ENCODE data around the gene MB21D2. TPM values are rescaled to one million over a fixed set of nuclear protein-coding genes. Genes with fewer than 3 reads are reported as not detected.

MB21D2 gene
- total and polyA plus RNA-seq, 9 donors = 4.5 to 13.9 (median 6.0) TPM

DNA sequence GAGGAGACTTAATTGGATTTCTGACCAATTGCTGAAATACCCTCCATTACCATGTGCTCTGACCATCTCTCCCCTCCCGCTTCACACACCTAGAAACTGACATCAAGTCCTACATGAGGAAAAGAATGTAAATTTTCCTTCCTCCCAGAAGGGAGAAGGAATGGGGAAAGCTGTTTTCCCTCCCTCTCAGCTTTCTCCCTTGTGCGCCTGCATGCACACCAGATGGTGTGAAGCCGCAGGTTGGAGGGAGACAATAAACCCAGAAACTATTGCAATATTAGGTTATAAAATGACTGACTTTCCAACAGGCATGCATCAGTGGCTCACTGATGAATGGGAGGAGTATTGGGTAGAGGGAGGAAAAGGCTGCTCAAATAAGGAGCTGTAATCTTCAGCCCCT, 50.9 kb downstream of the MB21D2 start:
- Histone ChIP-seq H3K27me3 (no peaks in the 10 kb centered on the region), H3K9me3 (no peaks in the 10 kb centered on the region), H3K4me3 (no peak overlapping the region), H3K27ac (no peak overlapping the region), H3K36me3 (no peaks in the 10 kb centered on the region), H3K4me1 (ENCODE audit: insufficient read depth) (peaks cover 7% of the 10 kb centered on the region)
- TF ChIP-seq POLR2A (IDR thresholded peaks at IDR 0.05) (no peak), EP300 (IDR thresholded peaks at IDR 0.05) (no peak)
- TF ChIP-seq, protein P1, sequence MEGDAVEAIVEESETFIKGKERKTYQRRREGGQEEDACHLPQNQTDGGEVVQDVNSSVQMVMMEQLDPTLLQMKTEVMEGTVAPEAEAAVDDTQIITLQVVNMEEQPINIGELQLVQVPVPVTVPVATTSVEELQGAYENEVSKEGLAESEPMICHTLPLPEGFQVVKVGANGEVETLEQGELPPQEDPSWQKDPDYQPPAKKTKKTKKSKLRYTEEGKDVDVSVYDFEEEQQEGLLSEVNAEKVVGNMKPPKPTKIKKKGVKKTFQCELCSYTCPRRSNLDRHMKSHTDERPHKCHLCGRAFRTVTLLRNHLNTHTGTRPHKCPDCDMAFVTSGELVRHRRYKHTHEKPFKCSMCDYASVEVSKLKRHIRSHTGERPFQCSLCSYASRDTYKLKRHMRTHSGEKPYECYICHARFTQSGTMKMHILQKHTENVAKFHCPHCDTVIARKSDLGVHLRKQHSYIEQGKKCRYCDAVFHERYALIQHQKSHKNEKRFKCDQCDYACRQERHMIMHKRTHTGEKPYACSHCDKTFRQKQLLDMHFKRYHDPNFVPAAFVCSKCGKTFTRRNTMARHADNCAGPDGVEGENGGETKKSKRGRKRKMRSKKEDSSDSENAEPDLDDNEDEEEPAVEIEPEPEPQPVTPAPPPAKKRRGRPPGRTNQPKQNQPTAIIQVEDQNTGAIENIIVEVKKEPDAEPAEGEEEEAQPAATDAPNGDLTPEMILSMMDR (IDR thresholded peaks at IDR 0.05) = no peak
- WGBS, 3 donors = 96 to 99% (median 98%) methylated on average over 3 of the region's 3 CpGs
- no peak for DNase-seq
- intact Hi-C loops (cut with DNase I) = no loop called here

DNA sequence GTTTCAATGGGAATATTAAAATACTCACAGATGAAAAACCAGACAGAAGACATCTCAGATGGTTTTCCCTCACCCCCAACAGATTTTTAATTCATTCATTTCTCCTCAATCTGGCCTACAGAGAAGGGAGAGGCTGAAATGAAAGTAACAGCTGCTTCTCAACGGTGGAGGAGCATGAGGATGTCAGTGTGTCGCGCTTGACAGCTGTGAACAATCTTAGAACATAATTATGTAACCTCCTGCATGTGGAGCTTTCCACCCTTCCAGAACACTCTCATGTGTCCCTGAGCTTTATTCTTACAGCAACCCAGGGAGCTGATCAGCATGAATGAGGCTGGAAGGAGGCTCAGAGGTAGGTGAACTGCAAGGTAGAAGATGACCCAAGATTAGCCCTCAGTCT, 52.7 kb downstream of the MB21D2 start:
- peak in 1 of 5 donors; percentile 30 for DNase-seq

DNA sequence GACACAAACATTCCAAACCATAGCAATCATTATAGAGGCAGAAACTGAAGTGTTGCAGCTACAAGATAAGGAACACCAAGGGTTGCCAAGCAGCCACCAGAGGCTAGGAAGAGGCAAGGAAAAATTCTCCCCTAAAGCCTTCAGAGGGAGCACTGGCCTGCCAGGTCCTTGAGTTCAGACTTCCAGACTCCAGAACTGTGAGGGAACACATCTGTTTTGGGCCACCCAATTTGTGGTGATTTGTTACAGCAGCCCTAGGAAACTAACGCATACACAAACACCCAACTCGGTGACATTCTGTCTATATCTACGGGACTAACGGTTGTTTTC, 54.6 kb downstream of the MB21D2 start:
- no peak overlapping the region for H3K4me3 ChIP-seq
- WGBS, 3 donors = 74 to 86% (median 84%) methylated on average over 4 of the region's 4 CpGs

More for the DNA sequence above, 52.7 kb downstream of the MB21D2 start:
- H3K9me3 ChIP-seq = no peaks in the 10 kb centered on the region
- no peak overlapping the region for H3K4me3 ChIP-seq
- WGBS, 3 donors = 17 to 25% (median 19%) methylated on average over 3 of the region's 3 CpGs
- H3K27ac ChIP-seq = no peak overlapping the region
- intact Hi-C loops (cut with DNase I) = no loop called here
- peaks cover 5% of the 10 kb centered on the region for H3K4me1 ChIP-seq (ENCODE audit: insufficient read depth)
- TF ChIP-seq EP300 (IDR thresholded peaks at IDR 0.05) (no peak), POLR2A (IDR thresholded peaks at IDR 0.05) (no peak)
- TF ChIP-seq, protein P1 (IDR thresholded peaks at IDR 0.05) = no peak
- no peaks in the 10 kb centered on the region for H3K36me3 ChIP-seq
- H3K27me3 ChIP-seq = no peaks in the 10 kb centered on the region

DNA sequence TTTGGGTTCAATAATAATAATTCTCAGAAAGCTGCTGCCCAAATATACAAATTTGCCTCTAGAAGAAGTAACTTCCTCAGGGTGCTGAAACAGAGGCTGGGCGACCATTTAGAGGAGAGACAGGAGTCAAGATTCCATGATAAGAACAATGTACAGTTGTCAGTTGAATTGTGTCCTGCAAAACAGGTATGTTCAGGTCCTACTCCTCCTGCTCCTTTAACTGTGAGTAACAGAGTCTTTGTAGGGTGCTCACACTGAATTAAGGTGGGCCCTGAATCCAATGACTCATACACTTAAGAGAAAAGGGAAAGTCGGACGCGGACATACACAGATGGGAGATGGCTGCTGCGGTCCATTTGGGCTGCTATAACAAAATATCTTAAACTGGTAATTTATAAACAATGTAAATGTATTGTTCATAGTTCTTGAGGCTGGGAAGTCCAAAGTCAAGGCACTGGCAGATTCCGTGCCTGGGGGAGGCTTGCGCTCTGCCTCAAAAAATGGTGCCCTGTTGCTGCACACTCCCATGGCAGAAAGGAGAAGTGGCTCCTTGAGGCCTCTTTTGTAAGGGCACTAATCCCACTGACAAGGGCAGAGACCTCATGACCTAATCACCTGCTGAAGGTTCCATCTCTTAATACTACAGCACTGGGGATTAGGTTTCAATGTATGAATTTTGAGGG, 55.1 kb downstream of the MB21D2 start:
- H3K27ac ChIP-seq = no peak overlapping the region
- no peak overlapping the region for H3K4me3 ChIP-seq
- H3K27me3 ChIP-seq = no peaks in the 10 kb centered on the region
- no peaks in the 10 kb centered on the region for H3K9me3 ChIP-seq
- 97 to 98% (median 97%) methylated on average over 7 of the region's 7 CpGs for WGBS, 3 donors
- TF ChIP-seq POLR2A (IDR thresholded peaks at IDR 0.05) = no peak
- TF ChIP-seq EP300 (IDR thresholded peaks at IDR 0.05) = no peak
- TF ChIP-seq, protein P1 (IDR thresholded peaks at IDR 0.05) = no peak
- peaks cover 3% of the 10 kb centered on the region for H3K4me1 ChIP-seq (ENCODE audit: insufficient read depth)
- H3K36me3 ChIP-seq = no peaks in the 10 kb centered on the region
- intact Hi-C loops (cut with DNase I) = no loop called here
- no peak for DNase-seq

More for the DNA sequence above, 54.6 kb downstream of the MB21D2 start:
- DNase-seq = no peak
- Histone ChIP-seq H3K4me1 (ENCODE audit: insufficient read depth) (peaks cover 4% of the 10 kb centered on the region), H3K27ac (no peak overlapping the region), H3K36me3 (no peaks in the 10 kb centered on the region), H3K27me3 (no peaks in the 10 kb centered on the region), H3K9me3 (no peaks in the 10 kb centered on the region)
- TF ChIP-seq, protein P1 (IDR thresholded peaks at IDR 0.05) = no peak
- TF ChIP-seq POLR2A (IDR thresholded peaks at IDR 0.05) (no peak), EP300 (IDR thresholded peaks at IDR 0.05) (no peak)
- intact Hi-C loops (cut with DNase I) = no loop called here
